NCI-H2107 treated with DMSO at 0.1 percent for 48 hours (cell line): ENCODE data around the gene WIPF2.
A peak's percentile ranks its signal among the peaks of the same experiment; 100 is the strongest.
"Not testable (repeated sequence)": the region's sequence is repeated elsewhere in the genome, so short reads cannot be mapped to it uniquely, and the experiment has no call there.

Source experiments
- DNase-seq: peaks from one replicate; lab custom pipeline; 2025; ENCODE audit not compliant: unreplicated experiment; lab: John Stamatoyannopoulos, UW

Gene WIPF2

DNA sequence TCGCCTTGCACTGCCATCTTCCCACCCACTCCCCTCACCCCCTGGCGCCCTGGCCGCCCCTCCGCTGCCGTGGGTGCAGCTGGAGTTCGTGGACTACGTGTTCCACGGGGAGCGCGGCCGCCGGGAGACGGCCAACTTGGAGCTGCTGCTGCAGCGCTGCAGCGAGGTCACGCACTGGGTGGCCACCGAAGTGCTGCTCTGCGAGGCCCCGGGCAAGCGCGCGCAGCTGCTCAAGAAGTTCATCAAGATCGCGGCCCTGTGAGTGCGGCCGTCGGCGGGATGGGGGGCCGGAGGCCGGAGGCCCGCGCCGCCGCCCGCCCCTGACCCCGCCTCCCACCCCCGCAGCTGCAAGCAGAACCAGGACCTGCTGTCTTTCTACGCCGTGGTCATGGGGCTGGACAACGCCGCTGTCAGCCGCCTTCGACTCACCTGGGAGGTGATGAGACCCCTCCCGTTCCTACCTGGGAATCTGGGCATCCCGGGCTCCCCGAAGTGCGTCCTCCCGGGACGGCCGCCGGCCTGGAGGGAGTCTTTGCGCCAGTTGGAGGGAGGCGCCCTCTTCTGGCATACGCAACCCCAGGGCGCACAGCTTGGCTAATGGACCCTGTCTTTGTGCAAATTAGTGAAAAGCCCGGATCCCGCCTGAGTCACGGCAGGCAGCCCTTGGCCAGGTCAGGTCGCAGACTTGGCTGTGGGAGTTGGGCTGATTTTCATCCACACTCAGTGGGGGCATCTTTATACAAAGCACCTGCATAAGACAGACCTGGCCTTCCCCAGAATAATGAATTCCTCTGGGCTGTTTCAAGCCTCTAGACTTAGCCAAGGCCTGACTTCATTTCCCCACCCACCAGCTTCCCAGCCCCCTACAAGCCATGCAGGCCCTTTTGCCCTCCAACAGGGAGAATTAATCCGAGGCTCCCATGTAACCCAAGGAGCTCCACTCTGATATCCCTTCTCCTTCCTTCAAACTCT is 27.6 kb upstream of the WIPF2 start:
- peak; percentile 33 for DNase-seq

DNA sequence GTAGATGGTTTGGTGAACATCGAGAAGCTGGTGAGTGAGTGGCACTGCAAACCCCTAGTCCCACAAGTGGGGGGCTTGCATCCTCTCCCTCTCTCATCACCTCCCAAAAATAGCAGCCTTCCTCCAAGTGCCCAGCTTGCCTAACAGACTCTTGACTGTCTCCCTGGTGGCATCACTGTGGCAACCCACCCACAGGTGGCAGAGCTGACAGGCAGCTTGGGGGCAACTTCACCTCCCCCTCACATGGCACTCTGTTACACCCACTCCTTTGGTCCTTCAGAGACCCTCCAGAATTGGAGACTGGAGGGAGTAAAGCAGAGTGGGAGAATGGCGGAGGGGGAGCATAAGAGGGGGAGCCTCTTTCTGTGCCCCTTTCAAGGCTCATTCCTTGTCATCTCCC is 26.1 kb upstream of the WIPF2 start:
- DNase-seq = no peak

DNA sequence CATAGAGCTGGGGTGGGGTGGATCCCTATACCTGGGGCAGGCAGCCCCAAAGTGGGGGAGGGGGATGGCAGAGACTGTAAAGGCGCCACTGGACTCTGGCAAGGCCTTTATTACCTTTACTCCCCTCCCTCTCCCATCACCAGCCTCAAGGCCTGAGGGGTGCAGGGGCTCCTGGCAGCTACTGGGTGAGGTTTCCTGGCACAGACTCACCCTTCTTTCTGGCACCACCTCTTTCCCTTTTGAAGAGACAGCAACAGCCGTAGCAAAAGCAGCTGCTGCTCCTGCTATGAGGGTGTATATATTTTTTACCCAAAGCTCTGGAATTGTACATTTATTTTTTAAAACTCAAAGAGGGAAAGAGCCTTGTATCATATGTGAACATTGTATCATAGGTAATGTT is 24.3 kb upstream of the WIPF2 start:
- no peak for DNase-seq

DNA sequence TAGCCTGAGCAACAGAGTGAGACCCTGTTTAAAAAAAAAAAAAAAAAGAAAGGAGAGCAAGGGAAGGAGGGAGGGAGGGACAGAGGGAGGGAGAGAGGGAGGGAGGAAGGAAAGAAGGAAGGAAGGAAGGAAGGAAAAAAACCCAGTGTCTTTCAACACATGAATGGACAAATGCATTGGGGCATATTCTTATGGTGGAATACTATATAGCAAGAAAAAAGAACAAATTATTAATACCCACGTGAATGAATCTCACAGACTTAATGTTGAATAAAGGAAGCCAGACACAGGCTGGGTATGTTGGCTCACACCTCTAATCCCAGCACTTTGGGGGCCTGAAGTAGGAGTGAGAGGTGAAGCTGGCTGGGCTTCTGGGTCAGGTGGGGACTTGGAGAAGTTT is 21.6 kb upstream of the WIPF2 start:
- DNase-seq = no peak

DNA sequence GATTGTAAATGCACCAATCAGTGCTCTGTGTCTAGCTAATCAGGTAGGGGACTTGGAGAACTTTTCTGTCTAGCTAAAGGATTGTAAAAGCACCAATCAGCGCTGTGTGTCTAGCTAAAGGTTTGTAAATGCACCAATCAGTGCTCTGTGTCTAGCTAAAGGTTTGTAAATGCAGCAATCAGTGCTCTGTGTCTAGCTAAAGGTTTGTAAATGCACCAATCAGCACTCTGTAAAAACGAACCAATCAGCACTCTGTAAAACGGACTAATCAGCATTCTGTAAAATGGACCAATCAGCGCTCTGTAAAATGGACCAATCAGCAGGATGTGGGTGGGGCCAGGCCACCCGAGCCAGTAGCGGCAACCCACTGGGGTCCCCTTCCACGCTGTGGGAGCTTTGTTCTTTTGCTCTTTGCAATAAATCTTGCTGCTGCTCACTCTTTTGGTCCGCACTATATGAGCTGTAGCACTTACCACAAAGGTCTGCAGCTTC is 21.1 kb upstream of the WIPF2 start:
- DNase-seq = not testable (repeated sequence)

DNA sequence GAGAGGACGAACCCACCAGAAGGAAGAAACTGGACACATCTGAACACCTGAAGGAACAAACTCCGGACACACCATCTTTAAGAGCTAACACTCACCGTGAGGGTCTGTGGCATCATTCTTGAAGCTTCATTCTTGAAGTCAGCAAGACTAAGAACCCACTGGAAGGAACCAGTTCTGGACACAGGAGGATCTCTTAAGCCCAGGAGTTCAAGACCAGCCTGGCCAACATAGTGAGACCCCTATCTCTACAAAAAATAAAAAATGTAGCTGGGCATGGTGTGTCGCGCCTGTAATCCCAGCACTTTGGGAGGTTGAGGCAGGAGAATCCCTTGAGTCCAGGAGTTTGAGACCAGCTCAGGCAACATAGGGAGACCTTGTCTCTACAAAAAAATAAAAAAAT is 20.5 kb upstream of the WIPF2 start:
- DNase-seq = no peak

DNA sequence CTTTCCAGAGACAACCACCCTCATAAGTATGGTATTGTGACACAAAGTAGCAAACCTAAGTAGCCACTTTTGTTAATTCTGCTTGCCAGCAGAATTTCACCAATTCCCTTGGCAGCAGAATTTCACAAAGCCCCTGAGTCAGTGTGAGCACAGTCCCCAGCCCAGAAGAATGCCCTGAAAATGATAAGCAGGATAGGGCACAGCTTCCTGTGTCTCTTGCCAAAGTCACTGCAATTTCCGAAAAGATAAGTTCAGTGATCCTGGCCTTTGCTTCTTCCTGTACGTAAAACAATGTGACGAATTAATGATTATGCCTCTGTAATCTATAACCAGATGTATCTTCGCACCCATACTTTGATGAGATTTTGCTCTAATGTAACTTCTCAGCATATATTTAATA is 16.0 kb upstream of the WIPF2 start:
- no peak for DNase-seq

DNA sequence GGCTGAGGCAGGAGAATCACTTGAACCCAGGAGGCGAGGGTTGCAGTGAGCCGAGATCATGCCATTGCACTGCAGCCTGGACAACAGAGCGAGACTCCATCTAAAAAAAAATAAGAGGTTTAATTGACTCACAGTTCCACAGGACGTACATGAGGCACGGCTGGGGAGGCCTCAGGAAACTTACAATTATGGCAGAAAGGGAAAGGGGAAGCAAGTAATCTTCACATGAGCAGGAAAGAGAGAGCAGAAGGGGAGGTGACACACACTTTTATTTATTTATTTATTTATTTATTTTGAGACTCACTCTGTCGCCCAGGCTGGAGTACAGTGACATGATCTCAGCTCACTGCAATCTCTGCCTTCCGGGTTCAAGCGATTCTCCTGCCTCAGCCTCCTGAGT is 12.9 kb upstream of the WIPF2 start:
- DNase-seq = not testable (repeated sequence)

DNA sequence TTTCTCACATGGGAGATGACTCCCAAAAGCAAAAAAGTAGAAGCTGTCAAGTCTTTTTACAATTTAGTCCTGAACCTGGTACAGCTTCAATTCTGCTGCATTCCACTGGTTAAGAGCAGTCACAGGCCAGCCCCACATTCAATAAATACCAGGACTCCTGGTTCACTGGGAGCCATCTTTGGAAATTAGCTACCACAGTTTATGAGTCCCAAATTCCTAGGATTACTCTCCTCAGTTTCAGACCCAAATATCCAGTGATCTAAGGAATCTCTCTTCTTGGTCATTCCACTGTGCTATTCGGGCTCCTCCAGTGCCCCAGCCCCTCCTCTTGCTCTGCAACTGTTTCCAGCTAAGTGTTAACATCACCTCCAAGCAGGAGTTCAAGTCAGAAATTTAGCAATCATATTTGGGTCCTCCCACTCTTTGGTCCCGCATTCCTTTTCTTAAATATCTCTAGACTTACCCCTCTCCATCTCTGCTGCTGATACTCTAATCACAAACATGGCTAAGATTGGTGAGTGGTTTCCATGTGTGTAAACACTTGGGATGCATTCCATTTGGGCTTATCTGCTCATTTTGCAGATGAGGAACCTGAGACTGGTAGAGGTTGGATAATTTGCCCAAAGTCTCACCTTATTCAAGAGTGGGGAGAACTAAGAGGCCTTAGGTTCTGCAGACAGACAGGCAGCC is 9.6 kb upstream of the WIPF2 start:
- no peak for DNase-seq

DNA sequence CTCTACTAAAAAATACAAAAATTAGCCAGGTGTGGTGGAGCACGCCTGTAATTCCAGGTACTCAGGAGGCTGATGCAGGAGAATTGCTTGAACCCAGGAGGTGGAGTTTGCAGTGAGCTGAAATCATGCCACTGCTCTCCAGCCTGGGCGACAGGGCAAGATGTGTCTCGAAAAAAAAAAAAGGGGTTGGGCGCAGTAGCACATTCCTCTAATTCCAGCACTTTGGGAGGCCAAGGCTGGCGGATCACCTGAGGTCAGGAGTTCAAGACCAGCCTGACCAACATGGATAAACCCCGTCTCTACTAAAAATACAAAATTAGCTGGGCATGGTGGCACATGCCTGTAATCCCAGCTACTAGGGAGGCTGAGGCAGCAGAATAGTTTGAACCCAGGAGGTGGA is 5.2 kb upstream of the WIPF2 start:
- DNase-seq = not testable (repeated sequence)

DNA sequence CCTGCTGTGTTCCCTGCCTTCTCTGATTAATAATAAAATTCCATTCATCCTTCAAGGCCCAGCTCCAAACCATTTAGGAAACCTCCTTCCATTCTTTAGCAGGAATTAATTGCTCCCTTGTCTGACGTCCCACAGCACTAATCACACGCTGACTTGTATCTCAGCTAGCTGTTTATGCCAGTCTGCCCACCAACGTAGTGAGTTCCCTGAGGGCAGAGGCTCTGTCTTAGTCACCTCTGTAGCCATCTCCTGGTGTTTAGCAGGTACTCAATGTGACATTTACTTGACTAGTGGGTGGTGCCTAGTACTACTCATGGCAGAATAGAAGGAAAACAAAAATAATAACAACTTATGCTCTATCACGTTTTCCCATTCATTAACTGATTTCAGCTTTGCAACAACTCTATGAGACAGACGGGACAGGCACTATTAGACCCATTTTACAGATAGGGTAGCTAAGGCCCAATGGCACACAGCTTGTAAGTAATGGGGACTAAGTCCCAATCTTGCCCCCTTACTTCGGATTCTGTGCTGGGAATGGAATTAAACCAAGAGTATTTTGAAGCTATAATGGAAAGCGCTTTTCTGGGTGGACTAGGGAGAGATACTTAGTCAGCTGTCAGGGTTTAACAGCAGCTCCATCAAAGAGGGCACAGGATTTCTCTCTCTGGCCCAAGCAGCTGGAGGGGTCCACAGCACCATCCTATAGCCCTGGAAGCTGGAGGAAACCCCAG is 931 bp upstream of the WIPF2 start:
- DNase-seq = no peak

DNA sequence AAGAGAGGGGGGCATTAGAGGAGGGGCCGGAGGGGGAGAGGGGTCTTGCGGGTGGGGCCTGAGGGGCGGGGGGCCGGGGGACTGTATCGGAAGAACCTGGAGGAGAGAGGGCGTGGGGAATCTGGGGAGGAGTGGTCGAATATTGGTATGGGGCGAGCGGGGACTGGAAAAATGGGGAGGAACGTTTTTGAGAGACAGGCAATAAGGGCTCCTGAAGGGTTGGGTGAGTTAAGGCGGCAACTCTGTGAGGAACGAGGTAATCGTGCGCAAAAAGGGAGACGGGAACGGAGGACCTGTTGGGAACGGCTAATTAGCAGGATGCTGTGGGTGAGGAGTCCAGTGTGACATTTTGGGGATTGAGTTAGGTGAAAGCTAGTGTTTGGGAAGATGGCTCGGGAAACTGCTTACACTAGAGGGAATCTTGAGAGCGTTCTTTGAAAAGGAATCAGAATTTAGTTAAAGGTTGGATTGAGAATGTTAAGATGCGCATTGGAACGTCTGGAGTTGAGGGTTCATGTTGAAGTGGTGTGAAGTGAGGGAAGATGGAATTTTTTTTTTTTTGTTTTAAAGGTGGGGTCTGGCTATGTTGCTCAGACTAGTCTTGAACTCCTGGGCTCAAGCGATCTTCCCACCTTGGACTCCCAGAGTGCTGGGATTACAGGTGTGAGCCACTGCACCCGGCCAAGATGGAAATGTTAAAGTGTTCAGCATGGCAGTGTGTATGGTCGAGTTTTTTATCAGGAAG is 662 bp downstream of the WIPF2 start:
- peak; percentile 44 for DNase-seq

DNA sequence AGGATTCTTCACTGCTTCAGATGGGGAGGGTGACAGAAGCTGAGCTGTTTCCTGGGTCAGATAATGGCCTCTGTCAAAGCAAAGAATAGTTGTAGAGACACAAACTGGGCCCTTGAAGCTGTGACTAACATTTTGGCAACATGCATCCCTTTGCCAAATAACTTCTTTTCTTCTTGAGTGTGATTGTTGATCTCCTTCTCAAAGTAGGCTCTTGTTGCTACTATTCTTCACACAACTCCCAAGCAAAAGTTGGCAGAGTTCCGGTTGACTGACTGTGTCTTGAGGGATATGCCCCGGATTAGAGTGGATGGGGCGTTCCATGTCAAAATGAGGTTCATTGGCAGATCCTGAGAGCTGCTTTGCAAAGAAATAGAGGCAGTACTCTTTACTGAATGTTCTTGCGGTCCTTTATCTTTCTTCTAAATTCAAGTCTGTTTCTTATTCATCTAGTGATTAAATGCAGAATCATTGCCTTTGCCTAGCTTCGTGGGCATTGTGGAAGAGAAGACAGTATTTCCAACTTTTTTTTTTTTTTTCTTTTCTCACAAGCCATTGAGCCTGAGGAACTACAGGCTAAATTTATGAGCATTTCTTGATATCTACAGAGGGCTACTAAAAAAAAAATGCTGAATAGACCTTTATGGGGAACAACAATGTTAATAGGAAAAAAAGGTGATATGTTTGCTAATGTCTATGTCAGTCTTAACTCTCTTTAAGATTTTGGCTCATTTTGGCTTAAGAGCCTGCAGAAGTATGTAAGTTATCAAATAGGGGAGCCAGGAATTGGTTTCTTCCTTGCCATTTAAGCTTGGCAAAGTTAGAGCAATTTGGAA is 5.8 kb downstream of the WIPF2 start:
- no peak for DNase-seq

DNA sequence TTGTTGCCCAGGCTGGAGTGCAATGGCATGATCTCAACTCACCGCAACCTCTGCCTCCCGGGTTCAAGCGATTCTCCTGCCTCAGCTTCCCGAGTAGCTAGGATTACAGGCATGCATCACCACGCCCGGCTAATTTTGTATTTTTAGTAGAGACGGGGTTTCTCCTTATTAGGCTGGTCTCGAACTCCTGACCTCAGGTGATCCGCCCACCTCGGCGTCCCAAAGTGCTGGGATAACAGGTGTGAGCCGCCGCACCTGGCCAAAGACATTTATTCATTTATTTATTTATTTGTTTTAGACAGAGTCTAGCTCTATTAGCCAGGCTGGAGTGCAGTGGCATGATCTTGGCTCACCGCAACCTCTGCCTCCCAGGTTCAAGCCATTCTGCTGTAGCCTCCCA is 10.0 kb downstream of the WIPF2 start:
- not testable (repeated sequence) for DNase-seq

DNA sequence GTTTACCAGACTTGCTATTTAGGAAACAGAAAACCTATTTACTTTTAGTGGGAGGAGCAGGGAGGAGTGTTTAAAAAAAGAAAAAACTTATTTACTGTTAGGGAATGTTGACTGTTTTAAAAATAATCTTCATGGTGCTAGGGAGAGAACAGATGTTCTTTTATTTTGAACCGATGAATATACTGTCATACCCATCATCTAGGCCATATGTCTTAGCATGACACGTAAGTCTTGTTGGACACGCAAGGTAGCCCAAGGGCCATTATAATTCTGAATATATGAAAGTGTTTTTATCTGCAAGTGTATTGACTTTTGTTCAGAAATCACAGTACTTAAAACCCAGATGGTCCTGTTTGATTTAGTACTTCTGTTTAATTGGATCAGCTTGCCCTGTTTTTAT is 11.6 kb downstream of the WIPF2 start:
- no peak for DNase-seq

DNA sequence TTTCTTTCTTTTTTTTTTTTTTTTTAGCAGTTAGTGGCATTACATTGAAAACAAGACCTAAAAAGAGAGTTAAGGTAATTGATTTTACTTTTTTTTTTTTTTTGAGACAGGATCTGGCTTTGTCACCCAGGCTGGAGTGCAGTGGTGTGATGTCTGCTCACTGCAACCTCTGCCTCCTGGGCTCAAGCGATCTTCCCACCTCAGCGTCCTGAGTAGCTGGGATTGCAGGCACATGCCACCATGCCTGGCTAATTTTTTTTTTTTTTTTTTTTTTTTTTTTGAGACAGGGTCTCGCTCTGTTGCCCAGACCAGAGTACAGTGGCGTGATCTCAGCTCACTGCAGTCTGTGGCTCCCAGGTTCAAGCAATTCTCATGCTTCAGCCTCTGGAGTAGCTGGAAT is 12.8 kb downstream of the WIPF2 start:
- not testable (repeated sequence) for DNase-seq

DNA sequence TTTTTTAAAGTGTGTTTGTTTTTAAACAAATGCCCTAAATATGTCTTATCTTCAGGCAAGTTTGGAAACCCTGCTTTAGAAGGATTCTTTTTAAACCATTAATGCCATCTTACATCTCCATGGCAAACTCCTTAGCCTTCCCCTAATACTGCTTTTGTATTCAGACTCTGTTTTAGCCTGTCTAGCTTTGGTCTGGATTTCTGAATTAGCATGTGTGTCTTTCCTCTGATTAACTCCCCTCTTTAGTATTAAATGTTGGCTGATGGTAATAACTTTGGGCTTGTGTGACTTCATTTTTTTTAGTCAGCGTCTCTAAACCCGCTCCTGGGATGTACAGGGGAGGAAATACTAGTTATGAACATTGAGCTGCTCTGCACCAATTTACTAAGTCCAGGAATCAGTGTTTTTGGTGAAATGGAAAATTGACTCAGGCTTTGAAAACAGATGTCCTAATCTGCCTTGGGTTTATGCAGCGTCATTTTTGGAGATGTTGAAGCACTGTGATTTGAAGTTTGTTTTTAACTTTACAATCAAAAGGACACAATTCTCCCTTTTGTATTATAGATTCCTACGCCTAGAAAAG is 22.2 kb downstream of the WIPF2 start:
- no peak for DNase-seq

DNA sequence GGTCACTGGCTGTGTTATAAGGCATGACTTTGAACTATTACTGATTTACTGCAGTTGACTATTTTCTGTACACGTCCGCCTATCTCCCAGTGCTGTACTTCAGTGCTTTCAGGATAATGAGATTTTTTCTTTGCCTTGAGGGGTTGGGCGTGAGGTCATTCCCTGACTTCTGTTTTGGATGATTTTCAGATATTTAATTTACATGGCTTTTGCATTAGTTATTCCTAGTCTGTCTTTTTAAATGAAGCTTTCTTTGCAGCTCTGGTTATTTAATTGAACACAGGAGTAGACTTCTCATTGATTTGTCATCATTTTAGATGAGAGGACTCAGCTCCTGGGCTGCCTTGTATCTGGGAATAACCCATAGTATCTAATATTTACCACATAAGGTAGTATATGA is 23.7 kb downstream of the WIPF2 start:
- no peak for DNase-seq

DNA sequence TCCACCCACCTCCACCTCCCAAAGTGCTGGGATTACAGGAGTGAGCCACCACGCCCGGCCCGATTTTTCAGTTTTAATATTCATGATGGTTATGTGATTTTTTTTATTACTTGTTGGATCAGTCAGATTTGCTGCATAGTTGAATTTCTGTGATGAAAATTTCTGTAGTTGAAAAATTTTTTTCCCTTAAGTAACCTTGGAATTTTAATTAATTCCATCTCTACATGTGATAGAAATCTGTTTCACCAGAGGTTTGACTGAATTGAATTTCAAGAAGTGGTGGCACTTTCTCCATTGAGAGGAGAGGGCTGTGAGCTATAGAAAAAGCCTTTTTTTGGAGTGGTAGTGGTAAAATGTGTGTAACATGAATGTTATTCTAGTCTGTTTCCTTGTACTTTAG is 24.7 kb downstream of the WIPF2 start:
- DNase-seq = no peak

DNA sequence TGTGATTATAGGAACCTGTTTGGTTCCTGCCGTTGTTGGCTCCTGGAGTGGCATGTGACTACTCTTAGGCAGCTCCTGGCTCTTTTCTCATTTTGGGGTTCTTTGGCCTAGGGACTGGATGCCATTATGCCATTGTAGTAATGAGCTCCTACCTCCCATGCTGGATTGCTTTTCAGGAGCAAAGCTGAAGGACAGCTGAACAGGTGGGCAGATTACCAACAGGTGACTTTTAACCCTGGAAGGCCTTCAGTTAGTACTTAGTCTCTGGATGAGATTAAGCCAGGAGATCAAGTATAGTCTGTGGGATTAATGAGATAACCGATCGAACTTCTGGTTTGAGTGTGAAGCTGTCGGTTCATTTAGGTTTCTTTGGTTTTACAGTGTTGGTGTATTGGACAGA is 25.2 kb downstream of the WIPF2 start:
- DNase-seq = no peak
